HG02885 (cell line): ENCODE results near the gene UTP15.

Experiments
- ATAC-seq: cut with Tn5 transposase; IDR thresholded peaks from one replicate; pipeline ENCODE4 v1.9.1; 2021; ENCODE audit warnings: mild to moderate bottlenecking; ENCODE audit not compliant: unreplicated experiment, poor library complexity

The UTP15 gene

GRCh38 chr5:73619606-73620333 is 54.2 kb downstream of the UTP15 start:
- no peak for ATAC-seq

- ATAC-seq: no peak
These were observed 54.8 kb downstream of the UTP15 start for GRCh38 chr5:73620334-73620687.

- no peak for ATAC-seq
These were observed 57.5 kb downstream of the UTP15 start for GRCh38 chr5:73623060-73623459.

GRCh38 chr5:73623901-73624404 is 58.4 kb downstream of the UTP15 start:
- ATAC-seq: no peak

GRCh38 chr5:73624888-73625287 is 59.3 kb downstream of the UTP15 start:
- ATAC-seq: no peak

GRCh38 chr5:73625372-73625943 is 59.9 kb downstream of the UTP15 start:
- ATAC-seq: no peak

- peak; percentile 70 for ATAC-seq
These were observed 60.6 kb downstream of the UTP15 start, which contains the start of gene ARHGEF28 for GRCh38 chr5:73625944-73626811. ARHGEF28 (plus strand) TSS chr5:73626196; CDS start chr5:73684852, 58,656 bp downstream.

- ATAC-seq: no peak
These were observed 61.3 kb downstream of the UTP15 start for GRCh38 chr5:73626814-73627313.

- no peak for ATAC-seq
These were observed 63.9 kb downstream of the UTP15 start for GRCh38 chr5:73629456-73629855.

- no peak for ATAC-seq
These were observed 65.2 kb downstream of the UTP15 start for GRCh38 chr5:73630765-73631164.

- no peak for ATAC-seq
These were observed 66.0 kb downstream of the UTP15 start for GRCh38 chr5:73631500-73631899.
